Stimulated activated CD4-positive, alpha-beta T cell treated with anti-CD3 and anti-CD28 coated beads, Interleukin-12 subunit alpha, Interleukin-12 subunit beta, amount 100 ng/mL, for 24 hours (primary cell): ENCODE measurements around the gene SLC25A25.
"Not testable (repeated sequence)": the region's sequence is repeated elsewhere in the genome, so short reads cannot be mapped to it uniquely, and the experiment has no call there.

Experiments used
- DNase-seq, 2 experiments: peaks; one replicate each; pipeline ENCODE4 v3.0.0-alpha.2; 2020; ENCODE audit warnings: low read depth in 2 of 2

Gene SLC25A25

DNA sequence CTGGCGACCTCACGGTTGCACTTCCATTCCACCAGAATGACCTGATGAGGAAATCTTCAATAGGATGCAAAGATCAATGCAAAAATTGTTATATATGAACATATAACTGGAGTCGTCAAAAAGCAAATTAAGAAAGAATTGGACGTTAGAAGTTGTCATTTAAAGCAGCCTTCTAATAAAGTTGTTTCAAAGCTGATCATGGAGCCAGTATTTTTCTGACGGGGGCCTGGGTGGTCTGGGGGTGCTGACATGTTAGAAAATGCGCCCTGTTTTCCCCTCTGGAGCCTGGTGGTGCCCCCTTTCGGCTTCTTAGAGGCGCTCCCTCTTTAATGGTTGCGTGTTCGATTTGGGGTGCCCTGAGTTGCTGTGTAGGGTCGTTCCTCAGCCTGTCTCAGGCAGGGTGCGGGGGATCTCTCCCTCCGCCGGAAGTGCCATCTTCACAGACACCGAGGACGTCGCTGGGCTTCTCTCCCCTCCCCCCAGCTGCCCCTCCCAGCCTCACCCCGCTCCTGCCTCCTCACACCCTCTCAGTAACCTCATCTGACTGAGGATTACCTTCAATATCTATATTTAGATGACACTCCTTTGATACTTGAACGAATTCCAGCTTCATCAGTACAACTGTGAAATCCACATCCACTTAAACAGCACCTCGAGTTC, 41.1 kb downstream of the SLC25A25 start:
- no peak for DNase-seq

DNA sequence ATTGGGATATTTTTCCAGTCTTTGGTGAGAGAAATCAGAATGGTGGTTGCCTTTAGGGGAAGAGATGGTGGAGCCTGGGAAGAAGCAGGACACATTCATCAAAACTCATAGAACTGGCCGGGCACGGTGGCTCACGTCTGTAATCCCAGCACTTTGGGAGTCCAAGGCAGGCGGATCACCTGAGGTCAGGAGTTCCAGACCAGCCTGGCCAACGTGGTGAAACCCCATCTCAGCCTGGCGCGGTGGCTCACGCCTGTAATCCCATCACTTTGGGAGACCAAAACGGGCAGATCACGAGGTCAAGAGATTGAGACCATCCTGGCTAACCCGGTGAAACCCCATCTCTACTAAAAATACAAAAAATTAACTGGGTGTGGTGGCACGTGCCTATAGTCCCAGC, 43.7 kb downstream of the SLC25A25 start:
- DNase-seq: not testable (repeated sequence)

DNA sequence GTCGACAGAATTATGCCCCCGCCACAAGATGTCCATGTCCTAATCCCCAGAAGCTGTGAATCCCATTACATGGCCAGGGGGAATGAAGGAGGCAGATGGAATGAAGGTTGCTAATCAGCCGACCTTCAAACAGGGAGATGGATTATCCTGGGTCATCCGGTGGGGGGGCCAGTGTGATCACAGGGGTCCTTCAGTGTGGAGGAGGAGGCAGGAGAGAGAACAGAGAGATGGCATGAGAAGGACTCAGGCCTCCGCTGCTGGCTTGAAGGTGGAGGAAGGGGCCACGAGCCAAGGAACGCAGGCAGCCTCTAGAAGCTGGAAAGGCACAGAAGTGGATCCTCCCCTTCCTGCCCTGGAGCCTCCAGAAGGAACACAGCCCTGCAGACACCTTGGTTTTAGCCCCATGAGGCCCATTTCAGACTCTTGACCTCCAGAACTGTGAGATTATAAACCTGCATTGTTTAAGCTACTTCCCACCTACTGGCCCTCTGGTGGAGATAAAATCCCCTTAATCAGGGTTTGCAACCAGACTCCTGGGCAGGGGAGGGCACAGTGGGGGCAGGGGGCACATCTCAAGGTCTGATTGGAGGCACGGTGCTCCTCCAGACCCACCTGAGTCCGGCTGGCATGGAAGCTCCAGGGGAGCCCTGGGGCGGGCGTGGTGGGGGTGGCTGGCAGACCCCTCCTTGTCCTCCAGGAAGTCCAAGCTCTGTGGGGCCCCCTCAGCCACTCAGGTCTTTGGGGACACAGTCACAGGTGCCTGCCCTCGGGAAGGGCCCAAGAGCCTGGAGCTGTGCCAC, 45.7 kb downstream of the SLC25A25 start:
- no peak for DNase-seq

DNA sequence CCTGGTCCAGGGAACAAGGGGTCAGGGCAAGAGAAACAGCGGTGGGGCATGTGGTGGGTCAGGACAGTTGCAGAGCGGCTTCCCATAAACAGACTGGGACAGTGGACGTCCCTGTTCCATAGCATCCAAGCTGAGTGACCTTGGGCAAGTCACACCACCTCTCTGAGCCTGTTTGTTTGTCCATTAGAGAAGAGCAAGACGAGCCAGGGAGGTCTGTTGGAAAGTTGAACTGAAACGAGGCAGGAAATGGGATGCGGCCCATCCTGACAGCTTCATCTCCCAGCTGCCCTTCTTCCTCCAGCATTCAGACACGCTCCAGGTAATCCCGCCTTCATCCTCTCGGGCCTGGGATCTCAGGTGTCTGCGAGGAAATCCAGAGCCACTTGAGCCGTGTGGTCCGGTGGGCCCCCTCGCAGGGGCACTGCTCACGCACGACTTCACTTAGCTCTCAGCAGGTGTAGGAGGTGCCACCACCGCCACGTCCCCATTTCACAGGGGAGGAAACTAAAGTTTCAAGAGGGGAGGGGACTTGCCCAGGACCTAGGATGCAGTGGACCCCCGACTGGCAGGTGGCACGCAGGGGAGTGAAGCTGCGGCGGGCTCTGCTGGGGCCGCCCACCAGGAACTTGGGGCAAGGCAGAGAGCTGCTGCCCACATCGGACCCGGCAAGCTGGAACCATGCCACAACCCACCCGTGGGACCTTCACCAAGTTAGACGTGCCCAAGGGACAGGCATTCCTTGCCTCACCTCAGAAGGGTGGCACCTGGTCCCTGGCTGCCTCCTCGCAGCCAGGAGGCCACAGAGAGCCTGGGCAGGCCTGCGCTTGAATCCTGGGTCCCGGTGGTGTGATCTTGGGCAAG, 46.5 kb downstream of the SLC25A25 start:
- no peak for DNase-seq

DNA sequence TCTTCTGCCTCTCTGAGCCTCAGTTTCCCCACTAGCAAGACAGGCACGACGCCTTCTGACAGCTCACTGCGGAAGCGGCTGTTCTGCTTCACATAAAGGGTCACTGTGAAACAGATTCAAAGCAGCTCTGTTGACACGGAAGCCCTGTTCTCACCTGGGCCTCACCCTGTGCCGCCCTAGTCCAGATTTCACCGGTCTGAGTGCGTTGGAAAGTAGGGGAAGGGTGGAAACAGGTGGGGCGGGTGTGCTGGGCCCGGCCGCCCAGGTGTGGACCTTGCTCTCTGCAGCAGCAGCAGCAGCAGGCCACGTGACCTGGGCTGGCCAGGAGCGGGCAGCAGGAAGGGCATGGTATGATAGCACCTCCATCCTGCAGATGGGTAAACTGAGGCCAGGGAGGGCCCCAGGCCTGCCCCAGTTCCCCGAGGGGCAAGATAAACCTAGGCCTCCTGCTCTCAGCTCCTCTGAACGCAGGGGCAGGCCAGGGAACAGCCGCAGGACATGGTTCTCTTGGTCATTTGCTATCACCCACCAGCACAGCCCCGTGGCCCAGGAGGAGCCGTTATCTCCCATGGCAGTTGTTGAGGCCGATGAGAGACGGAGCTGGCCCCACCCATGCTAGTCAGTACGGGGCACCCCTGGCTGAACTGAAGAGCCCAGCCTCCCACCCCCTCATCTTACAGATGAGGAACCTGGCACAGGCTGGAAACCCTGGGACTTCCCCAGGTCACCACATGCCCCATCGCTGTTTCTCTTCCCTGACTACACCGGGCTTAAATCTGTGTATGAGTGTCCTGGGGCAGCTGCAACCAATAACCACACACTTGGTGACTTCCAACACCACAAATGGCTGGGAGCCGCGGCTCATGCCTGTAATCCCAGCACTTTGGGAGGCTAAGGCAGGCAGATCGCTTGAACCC, 47.4 kb downstream of the SLC25A25 start:
- DNase-seq: no peak

DNA sequence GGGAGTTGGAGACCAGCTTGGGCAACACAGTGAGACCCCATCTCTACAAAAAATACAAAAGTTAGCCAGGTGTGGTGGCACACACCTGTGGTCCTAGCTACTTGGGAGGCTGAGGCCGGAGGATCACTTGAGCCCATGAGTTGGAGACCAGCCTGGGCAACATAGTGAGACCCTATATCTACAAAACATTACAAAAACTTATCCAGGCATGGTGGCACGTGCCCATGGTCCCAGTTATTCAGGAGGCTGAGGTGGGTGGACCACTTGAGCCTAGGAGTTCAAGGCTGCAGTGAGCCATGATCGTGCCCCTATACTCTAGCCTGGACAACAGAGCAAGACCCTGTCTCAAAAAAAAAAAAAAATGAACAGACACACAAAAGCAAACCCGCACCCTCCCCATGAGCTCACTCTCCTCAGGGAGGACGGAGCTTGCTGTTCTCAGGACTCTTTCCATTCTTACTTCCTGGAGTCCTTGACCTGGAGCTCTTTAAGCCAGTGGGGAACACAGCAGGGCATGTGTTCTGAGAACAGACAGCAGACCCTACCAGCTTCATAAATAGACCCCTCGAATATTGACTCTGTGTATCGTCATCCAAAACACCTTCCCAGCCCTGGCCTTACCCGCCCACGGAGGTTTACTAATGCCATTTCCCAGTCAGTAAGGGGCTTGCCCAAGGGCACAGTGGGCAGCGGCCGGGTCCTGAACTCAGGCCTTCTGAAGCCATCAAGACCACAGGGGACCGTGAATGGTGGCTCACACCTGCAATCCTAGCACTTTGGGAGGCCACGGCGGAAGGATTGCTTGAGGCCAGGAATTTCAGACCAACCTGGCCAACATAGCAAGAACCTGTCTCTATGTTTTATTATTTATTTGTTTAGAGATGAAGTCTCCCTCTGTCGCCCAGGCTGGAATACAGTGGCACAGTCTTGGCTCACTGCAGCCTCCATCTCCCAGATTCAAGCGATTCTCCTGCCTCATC, 48.4 kb downstream of the SLC25A25 start:
- DNase-seq: no peak

DNA sequence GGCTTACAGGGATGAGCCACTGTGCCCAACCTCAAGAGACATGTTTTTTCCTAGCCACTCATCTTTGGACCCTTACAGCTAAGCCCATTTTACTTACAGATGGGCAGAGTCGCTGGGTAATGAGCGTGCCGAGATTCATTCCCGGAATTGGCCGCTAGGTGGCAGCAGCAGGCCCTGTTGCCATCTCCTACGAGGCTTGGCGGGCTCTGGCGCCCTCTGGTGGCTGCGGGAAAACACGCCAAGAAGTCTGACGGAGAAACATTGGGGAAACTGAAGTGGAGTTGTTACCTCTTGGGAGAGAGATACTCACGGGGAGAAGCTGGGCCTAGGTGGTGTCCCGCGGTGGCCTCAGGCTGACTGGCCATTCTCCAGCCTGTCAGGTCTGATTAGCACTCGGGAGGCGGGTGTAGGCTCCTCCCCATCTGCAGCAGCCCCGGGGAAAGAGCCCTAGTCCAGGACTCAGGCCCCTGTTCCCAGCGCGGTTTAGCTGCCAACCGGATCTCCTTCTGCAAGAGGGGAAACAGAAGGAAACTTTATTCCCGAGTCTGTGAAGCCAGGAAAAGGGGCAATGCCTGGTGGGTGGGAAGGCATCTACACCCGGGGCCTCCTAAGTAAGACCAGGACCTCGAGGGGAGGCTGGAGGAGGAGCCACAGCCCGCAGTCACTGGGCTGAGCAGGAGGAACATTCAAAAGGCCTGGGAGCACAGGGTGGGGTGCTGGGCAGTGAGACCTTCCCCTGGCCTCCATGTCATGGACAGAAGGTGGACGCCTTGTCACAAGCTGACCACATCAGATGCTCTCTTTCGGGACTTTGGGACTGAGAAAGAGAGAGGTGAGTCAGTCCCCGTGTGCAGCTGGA, 49.8 kb downstream of the SLC25A25 start:
- DNase-seq: peak; percentile 90 to 99

DNA sequence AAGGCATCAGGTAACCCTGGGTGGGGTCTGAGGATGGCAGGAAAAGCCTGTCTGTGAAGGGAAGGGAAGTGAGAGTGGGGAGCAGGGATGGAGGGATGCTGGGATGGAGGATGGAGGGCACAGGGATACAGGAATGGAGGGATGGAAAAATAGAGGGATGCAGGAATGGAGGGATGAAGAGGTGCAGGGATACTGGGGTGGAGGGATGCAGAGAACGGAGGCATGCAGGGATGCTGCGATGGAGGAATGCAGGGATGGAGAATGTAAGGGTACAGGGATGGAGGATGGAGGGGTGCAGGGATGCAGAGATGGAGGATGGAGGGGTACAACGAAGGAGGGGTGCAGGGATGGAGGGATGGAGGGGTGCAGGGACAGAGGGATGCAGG, 50.4 kb downstream of the SLC25A25 start:
- no peak for DNase-seq

DNA sequence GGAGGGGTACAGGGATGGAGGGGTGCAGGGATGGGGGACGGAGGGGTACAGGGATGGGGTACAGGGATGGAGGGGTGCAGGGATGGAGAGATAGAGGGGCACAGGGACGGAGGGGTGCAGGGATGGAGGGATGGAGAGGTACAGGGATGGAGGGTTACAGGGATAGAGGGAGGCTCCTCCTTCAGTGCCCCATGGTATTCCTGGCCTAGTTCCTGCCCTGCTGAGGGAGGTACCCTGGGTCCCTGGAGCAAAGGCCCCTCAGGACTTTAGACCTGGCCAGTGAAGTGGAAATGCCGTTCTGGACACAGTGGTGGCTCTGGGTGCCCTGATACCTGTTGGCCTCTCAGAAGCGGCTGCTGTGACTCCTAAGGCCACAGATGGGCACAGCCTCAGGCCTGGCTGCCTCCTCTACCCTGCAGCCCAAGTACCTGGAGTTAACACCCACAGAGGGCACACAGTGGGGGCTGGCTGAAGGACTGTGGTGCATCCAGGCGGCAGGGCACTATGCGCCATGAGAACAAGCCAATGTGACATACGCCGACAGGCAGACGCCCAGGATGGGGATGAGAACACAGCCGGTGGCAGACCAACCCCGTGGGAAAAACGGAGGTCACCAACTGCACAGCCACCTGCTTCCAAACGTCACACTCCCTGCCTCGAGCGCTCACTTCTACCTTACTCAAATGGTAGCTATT, 51.1 kb downstream of the SLC25A25 start:
- DNase-seq: no peak

DNA sequence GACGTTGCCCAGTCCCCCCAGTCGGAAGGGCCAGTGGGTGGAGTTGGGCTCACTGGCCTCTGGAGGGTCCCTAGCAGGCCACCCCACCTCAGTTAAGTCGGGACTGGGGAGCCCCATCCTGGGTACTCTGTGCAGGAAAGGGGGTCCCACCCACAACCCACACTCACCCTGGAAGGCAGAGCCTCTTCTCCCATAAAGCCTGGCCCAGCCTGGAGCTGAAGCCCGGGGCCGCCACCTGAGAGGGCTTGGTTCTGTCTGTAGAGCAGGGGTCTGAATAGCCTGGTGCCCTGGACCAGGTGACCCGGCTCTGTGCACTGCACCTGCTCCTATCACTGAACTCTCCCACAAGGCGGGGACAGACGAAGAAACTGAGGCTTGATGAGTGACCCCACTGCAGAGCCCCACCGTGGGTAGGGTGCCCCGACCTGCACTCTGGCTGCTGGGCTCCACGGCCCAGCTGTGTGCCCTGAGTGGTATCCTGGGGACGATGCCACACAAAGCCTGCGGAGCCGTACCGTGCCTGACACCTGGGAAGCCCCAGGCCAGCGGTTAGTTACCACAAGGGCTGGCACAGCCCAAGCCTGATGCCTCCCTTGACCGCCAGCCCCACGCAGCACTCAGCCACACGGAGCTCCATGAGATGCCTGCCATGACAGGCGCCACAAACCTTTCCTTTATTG, 52.2 kb downstream of the SLC25A25 start:
- DNase-seq: no peak

DNA sequence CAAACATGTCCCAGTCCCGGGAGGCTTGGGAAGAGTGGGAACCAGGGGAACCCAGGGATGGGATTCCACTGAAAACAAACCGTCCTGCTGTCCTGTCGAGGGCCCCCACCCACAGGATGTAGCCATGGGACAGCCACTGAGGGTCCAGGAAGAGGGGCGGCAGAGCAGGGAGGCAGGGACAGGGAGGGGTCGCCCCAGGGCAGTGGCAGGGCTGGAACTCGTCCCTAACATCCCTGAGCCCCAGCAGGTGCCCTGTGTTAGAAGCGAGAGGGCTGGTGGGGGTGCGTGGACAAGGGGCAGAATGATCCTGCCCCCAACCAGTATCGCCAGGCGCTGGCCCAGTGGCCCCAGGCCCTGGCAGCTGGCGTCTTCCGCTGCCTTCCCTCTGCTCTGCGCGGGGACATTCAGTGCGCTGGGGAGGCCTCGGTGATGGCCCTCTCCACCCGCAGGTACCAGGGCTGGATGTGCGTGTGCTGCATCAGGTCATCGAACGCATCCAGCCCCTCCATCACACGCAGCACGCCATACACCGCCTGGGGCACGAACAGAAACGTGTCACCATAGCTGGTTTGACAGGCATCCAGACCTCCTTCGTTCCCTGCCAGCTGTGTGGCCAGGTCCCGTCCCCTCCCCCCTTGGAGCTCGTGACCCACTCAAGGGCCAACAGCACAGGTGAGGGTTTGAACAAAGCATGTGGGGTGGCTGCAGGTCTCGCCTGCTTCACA, 52.9 kb downstream of the SLC25A25 start:
- DNase-seq: no peak

DNA sequence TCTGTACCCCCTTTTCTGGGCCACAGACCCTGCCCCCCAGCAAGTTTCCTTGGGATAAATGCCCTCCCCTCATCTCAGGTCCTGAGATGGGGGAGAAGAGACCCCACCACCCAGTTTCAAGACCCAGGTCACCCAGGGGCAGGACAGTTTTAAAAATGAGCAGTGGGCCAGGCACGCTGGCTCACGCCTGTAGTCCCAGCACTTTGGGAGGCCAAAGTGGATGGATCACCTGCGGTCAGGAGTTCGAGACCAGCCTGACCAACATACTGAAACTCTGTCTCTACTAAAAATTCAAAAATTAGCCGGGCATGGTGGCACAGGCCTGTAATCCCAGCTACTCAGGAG, 53.4 kb downstream of the SLC25A25 start:
- no peak for DNase-seq

DNA sequence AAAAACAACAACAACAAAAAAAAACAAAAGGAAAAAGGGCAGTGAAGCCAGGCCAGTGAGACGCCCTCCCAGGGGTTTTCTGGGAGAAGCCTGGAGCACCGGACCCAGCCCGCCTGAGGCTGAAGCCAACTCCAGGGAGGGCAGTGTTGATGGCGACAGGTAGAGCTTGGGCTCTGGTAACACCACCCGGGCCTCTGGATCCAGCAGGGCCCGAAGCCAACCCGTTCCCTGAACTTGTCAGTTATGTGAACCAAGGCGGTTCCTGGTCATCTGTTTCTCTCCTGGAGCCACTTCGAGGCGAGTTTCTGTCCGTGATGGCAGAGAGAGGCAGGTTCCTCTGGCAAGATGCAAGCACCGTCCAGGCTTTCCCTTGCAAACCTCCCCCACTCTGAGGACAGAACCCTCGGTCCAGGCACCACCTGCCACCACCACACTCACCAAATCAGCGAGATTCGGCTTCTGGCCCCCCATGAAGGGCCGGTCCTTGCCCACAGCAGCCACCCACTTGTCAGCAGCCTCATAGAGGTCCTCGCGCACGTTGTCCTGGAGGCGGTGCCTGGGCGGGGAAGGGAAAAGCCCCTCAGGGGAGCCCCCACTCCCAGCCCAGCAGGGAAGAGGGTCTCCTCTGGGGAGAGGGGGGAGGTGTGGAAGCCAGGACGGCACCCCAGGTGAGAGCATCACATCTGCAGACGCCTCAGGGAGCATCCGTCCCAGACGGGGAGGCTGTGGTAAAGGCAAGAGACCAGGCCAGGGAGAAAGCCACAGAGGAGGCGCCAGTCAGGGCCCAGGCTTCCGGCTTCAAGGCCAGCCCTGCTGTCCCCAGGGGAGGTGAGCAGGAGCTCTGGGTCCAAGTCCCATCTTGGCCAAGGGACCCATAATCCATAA, 54.1 kb downstream of the SLC25A25 start:
- no peak for DNase-seq

DNA sequence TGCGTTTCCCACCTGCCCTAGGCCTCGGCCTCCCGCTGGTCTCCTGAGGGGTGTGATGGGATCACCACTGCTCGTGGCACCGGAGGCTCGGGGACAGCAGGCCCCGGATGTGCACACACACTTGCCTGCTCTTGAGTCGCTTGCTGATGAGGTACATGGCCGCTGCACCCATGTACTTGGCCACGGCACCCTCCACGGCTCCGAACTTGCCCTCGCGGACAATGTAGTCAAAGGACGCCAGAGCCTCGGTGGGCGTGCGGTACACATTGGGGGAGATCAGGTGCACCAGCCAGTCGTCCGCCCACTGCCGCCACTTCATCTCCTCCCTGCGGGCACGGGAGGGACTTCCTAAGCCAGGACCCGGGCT, 54.8 kb downstream of the SLC25A25 start:
- DNase-seq: no peak

DNA sequence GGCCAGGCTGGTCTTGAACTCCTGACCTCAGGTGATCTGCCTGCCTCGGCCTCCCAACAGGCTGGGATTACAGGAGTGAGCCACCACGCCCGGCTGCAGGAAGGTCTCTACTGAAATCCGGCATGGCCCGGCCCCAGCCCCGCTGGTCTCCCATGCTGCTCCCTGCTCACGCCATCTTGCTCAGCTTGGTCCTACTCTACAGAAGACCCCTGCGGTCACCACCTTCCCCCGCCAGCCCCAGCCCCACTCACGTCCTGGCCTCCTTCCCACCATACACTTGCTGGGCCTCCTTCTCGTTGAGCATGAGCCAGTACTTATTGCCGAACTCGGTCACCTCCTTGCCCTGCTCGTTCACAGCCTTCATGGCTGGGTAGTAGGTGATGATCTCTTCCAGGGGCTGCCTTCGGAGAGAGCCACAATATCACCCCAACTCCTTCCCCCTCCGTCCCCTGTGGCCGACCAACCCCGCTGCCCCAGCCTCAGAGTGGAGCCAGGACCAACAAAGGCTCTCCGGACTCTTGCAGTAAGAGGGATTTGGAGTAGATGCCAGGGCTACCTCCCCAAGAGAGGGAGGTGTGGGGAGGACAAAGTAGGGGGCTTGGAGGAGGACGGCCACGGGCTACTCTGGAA, 55.5 kb downstream of the SLC25A25 start:
- no peak for DNase-seq

DNA sequence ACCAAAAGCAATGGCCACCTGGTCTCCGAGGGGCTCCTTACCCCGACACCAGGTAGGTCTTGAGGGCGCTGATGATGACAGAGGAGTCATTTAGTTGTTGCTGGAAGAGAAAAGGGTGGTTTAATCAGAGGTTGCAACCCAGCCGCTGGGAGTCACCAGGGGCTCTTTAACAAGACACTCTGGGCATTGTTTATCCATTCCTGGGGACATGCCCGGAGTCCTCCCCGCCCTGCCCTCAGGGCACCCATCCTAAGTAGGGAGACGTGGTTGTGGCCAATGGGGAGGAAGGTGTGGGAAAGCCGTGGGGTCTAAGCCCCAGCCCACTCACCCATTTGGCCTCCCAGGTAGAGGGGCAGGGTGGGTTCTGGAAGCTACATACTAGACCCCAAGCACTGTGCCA, 56.4 kb downstream of the SLC25A25 start:
- DNase-seq: no peak
